ENCODE measurements around the gene NME3.
"Not testable (repeated sequence)": the region's sequence is repeated elsewhere in the genome, so short reads cannot be mapped to it uniquely, and the experiment has no call there.

The NME3 gene

GRCh38 chr16:1747934-1748333 is 23.4 kb downstream of the NME3 start:
- no peak for DNase-seq (ENCODE audit: low read depth in 2 of 2)

GRCh38 chr16:1746693-1747195 is 24.6 kb downstream of the NME3 start:
- no peak for DNase-seq (ENCODE audit: low read depth in 2 of 2)

GRCh38 chr16:1745900-1746692 is 25.2 kb downstream of the NME3 start:
- DNase-seq (ENCODE audit: low read depth in 2 of 2) = no peak

GRCh38 chr16:1745181-1745899 is 26.0 kb downstream of the NME3 start:
- DNase-seq (ENCODE audit: low read depth in 2 of 2) = no peak

GRCh38 chr16:1744338-1744840 is 27.0 kb downstream of the NME3 start:
- DNase-seq (ENCODE audit: low read depth in 2 of 2) = no peak

GRCh38 chr16:1743376-1744337 is 27.7 kb downstream of the NME3 start:
- no peak for DNase-seq (ENCODE audit: low read depth in 2 of 2)

- DNase-seq (ENCODE audit: low read depth in 2 of 2) = no peak
Measured at GRCh38 chr16:1741553-1742165, 29.7 kb downstream of the NME3 start.

- no peak for DNase-seq (ENCODE audit: low read depth in 2 of 2)
Measured at GRCh38 chr16:1740781-1741490, 30.4 kb downstream of the NME3 start.

GRCh38 chr16:1740234-1740633 is 31.1 kb downstream of the NME3 start:
- no peak for DNase-seq (ENCODE audit: low read depth in 2 of 2)

- no peak for DNase-seq (ENCODE audit: low read depth in 2 of 2)
Measured at GRCh38 chr16:1734816-1735215, 36.5 kb downstream of the NME3 start.

- no peak for DNase-seq (ENCODE audit: low read depth in 2 of 2)
Measured at GRCh38 chr16:1734123-1734522, 37.2 kb downstream of the NME3 start.

GRCh38 chr16:1732551-1732987 is 38.8 kb downstream of the NME3 start:
- DNase-seq (ENCODE audit: low read depth in 2 of 2) = not testable (repeated sequence)

GRCh38 chr16:1732071-1732470 is 39.3 kb downstream of the NME3 start:
- no peak for DNase-seq (ENCODE audit: low read depth in 2 of 2)

GRCh38 chr16:1731603-1732002 is 39.7 kb downstream of the NME3 start:
- DNase-seq (ENCODE audit: low read depth in 2 of 2) = no peak

- no peak for DNase-seq (ENCODE audit: low read depth in 2 of 2)
Measured at GRCh38 chr16:1731073-1731472, 40.3 kb downstream of the NME3 start.

GRCh38 chr16:1729445-1729844 is 41.9 kb downstream of the NME3 start:
- DNase-seq (ENCODE audit: low read depth in 2 of 2) = no peak

GRCh38 chr16:1729026-1729425 is 42.3 kb downstream of the NME3 start:
- no peak for DNase-seq (ENCODE audit: low read depth in 2 of 2)

GRCh38 chr16:1727651-1728624 is 43.4 kb downstream of the NME3 start:
- no peak for DNase-seq (ENCODE audit: low read depth in 2 of 2)

All from stimulated activated CD8-positive, alpha-beta memory T cell treated with anti-CD3 and anti-CD28 coated beads, Interleukin-7, amount 100 ng/mL, for 1 hour (primary cell).